NCI-H345 (cell line): ENCODE measurements around the gene NACA2.

Source experiments
- DNase-seq: peaks from one replicate; lab custom pipeline; 2025; lab: John Stamatoyannopoulos, UW

The NACA2 gene

GRCh38 chr17:61547113-61547512, 43.9 kb downstream of the NACA2 start:
- DNase-seq, result no peak

GRCh38 chr17:61545335-61545938, 45.6 kb downstream of the NACA2 start:
- no peak for DNase-seq

GRCh38 chr17:61543786-61544415, 47.1 kb downstream of the NACA2 start:
- no peak for DNase-seq

GRCh38 chr17:61542027-61542426, 49.0 kb downstream of the NACA2 start:
- DNase-seq, result no peak

DNA sequence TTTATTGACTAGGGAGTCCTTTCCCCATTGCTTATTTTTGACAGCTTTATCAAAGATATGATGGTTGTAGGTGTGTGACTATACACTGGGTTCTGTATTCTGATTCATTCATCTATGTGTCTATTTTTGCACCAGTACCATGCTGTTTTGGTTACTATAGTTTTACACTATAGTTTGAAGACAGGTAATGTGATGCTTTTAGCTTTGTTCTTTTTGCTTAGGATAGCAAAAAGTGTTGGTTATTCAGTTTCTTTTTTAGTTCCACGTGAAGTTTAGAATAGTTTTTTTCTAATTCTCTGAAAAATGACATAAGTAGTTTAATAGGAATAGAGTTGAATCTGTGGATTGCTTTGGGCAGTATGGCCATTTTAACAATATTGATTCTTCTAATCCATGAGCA, 50.1 kb downstream of the NACA2 start:
- no peak for DNase-seq
